ENCODE data around the gene VPS51. TPM values are rescaled to one million over a fixed set of nuclear protein-coding genes. Genes with fewer than 3 reads are reported as not detected.

The VPS51 gene
- total and polyA plus RNA-seq, 2 of the 13 experiments (the other 11 are each of a cell fraction or from before 2014, with no cell fraction given) = 76.3 to 90.6 TPM

- TF ChIP-seq NR0B2 (CRISPR knock-in tag; IDR thresholded peaks at IDR 0.05) = no peak
- peak; percentile 88 for TF ChIP-seq SALL1 (CRISPR knock-in tag; IDR thresholded peaks at IDR 0.05)
- TF ChIP-seq TCF7L2 (IDR thresholded peaks at IDR 0.05; ENCODE audit: low read depth, low read length) = no peak
- TF ChIP-seq, protein P1, sequence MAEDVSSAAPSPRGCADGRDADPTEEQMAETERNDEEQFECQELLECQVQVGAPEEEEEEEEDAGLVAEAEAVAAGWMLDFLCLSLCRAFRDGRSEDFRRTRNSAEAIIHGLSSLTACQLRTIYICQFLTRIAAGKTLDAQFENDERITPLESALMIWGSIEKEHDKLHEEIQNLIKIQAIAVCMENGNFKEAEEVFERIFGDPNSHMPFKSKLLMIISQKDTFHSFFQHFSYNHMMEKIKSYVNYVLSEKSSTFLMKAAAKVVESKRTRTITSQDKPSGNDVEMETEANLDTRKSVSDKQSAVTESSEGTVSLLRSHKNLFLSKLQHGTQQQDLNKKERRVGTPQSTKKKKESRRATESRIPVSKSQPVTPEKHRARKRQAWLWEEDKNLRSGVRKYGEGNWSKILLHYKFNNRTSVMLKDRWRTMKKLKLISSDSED (CRISPR knock-in tag; IDR thresholded peaks at IDR 0.05) = no peak
- TF ChIP-seq ZNF33A (CRISPR knock-in tag; IDR thresholded peaks at IDR 0.05; ENCODE audit: borderline replicate concordance) = peak; percentile 75; the same call in 1 of the 2 replicates
- peak; percentile 97 for TF ChIP-seq ZNF558 (CRISPR knock-in tag; IDR thresholded peaks at IDR 0.05; ENCODE audit: borderline replicate concordance)
- peak; percentile 79 for TF ChIP-seq KDM3A (CRISPR knock-in tag; IDR thresholded peaks at IDR 0.05; ENCODE audit: low read depth)
- peak; percentile 89 for TF ChIP-seq CREB1 (IDR thresholded peaks at IDR 0.05)
- peak; percentile 95 for TF ChIP-seq CREB1 (CRISPR knock-in tag; IDR thresholded peaks at IDR 0.05)
- TF ChIP-seq KLF6 (CRISPR knock-in tag; IDR thresholded peaks at IDR 0.05) = no peak
- peak; percentile 81; the same call in 1 of the 2 replicates for TF ChIP-seq ZNF790 (CRISPR knock-in tag; IDR thresholded peaks at IDR 0.05; ENCODE audit: borderline replicate concordance)
- TF ChIP-seq, protein P2, sequence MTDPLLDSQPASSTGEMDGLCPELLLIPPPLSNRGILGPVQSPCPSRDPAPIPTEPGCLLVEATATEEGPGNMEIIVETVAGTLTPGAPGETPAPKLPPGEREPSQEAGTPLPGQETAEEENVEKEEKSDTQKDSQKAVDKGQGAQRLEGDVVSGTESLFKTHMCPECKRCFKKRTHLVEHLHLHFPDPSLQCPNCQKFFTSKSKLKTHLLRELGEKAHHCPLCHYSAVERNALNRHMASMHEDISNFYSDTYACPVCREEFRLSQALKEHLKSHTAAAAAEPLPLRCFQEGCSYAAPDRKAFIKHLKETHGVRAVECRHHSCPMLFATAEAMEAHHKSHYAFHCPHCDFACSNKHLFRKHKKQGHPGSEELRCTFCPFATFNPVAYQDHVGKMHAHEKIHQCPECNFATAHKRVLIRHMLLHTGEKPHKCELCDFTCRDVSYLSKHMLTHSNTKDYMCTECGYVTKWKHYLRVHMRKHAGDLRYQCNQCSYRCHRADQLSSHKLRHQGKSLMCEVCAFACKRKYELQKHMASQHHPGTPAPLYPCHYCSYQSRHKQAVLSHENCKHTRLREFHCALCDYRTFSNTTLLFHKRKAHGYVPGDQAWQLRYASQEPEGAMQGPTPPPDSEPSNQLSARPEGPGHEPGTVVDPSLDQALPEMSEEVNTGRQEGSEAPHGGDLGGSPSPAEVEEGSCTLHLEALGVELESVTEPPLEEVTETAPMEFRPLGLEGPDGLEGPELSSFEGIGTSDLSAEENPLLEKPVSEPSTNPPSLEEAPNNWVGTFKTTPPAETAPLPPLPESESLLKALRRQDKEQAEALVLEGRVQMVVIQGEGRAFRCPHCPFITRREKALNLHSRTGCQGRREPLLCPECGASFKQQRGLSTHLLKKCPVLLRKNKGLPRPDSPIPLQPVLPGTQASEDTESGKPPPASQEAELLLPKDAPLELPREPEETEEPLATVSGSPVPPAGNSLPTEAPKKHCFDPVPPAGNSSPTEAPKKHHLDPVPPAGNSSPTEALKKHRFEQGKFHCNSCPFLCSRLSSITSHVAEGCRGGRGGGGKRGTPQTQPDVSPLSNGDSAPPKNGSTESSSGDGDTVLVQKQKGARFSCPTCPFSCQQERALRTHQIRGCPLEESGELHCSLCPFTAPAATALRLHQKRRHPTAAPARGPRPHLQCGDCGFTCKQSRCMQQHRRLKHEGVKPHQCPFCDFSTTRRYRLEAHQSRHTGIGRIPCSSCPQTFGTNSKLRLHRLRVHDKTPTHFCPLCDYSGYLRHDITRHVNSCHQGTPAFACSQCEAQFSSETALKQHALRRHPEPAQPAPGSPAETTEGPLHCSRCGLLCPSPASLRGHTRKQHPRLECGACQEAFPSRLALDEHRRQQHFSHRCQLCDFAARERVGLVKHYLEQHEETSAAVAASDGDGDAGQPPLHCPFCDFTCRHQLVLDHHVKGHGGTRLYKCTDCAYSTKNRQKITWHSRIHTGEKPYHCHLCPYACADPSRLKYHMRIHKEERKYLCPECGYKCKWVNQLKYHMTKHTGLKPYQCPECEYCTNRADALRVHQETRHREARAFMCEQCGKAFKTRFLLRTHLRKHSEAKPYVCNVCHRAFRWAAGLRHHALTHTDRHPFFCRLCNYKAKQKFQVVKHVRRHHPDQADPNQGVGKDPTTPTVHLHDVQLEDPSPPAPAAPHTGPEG (CRISPR knock-in tag; IDR thresholded peaks at IDR 0.05) = 0 out of 2 replicates have a peak, but pooled peaks have one; percentile 18
- peak; percentile 85 for TF ChIP-seq RFX3 (CRISPR knock-in tag; IDR thresholded peaks at IDR 0.05)
- no peak for TF ChIP-seq ARNT (IDR thresholded peaks at IDR 0.05)
- peak; percentile 98; the same call in 2 of the 3 replicates for TF ChIP-seq MXI1 (IDR thresholded peaks at IDR 0.05; ENCODE audit: borderline replicate concordance, low read depth, low read length)
- TF ChIP-seq HOXA5 (CRISPR knock-in tag; IDR thresholded peaks at IDR 0.05) = peak; percentile 26; the same call in 1 of the 2 replicates
- no peak for TF ChIP-seq JUND (CRISPR knock-in tag; IDR thresholded peaks at IDR 0.05)
- TF ChIP-seq ZBTB7A (CRISPR knock-in tag; IDR thresholded peaks at IDR 0.05) = peak; percentile 39; the same call in 1 of the 2 replicates
- peak; percentile 44; the same call in 1 of the 2 replicates for TF ChIP-seq ZNF225 (CRISPR knock-in tag; IDR thresholded peaks at IDR 0.05)
- no peak for TF ChIP-seq RARA (CRISPR knock-in tag; IDR thresholded peaks at IDR 0.05)
Measured at GRCh38 chr11:65117206-65118096, 21.4 kb downstream of the VPS51 start, which contains the start of gene ZNHIT2 (continued).
